Right renal pelvis (tissue), 4 donors: Measurements from ENCODE around the gene PSG11. TPM values are rescaled to one million over a fixed set of nuclear protein-coding genes. Genes with fewer than 3 reads are reported as not detected.
"Not testable (repeated sequence)": the region's sequence is repeated elsewhere in the genome, so short reads cannot be mapped to it uniquely, and the experiment has no call there.

Experiments
- DNase-seq, 4 donors: peaks; one replicate each; pipeline ENCODE4 v3.0.0-alpha.2; 2013; ENCODE audit warnings: low read depth in 4 of 4, low spot score in 3 of 4, missing footprints in 1 of 4
- polyA plus RNA-seq, 4 donors: library from polyadenylated mRNA; unstranded; fragments of 120-200 nt; gene quantifications; one replicate each; pipeline ENCODE4 v1.2.1, GENCODE V29; 2013; ENCODE audit not compliant: insufficient read length in 4 of 4

PSG11 gene
- polyA plus RNA-seq, 4 donors: 0.08 TPM; not detected in 3

GRCh38 chr19:42989851-42990250 lies 36.4 kb downstream of the PSG11 start:
- DNase-seq: no peak

- not testable (repeated sequence) for DNase-seq
Observed at GRCh38 chr19:42989186-42989585, 37.1 kb downstream of the PSG11 start.

- DNase-seq: not testable (repeated sequence)
Observed at GRCh38 chr19:42988206-42988605, 38.1 kb downstream of the PSG11 start.

GRCh38 chr19:42985588-42985987 lies 40.7 kb downstream of the PSG11 start:
- DNase-seq: no peak

- not testable (repeated sequence) for DNase-seq
Observed at GRCh38 chr19:42982111-42982510, 44.2 kb downstream of the PSG11 start.

GRCh38 chr19:42971451-42971850 lies 54.8 kb downstream of the PSG11 start:
- not testable (repeated sequence) for DNase-seq

GRCh38 chr19:42965176-42965575 lies 61.1 kb downstream of the PSG11 start:
- no peak for DNase-seq

- DNase-seq: no peak
Observed at GRCh38 chr19:42961119-42961518, 65.2 kb downstream of the PSG11 start.

Other genes with a start within 250 kb of the PSG11 start
- gene PSG1, start 146.8 kb downstream of the PSG11 start, polyA plus RNA-seq: under 1 TPM in 2 of 4 donors, not detected in 2; 0.10 to 0.86 TPM
- under 1 TPM in 2 of 4 donors, not detected in 2; 0.15 to 0.18 TPM for gene PSG6, start 108.6 kb downstream of the PSG11 start, polyA plus RNA-seq
- gene PSG7, start 89.3 kb downstream of the PSG11 start, polyA plus RNA-seq: not detected
- under 1 TPM in 2 of 4 donors, not detected in 2; 0.12 to 0.13 TPM for gene PSG2, start 56.2 kb upstream of the PSG11 start, polyA plus RNA-seq
- under 1 TPM in 1 of 4 donors, not detected in 3; 0.21 TPM for gene PSG5, start 160.1 kb upstream of the PSG11 start, polyA plus RNA-seq
- under 1 TPM in 2 of 4 donors, not detected in 2; 0.09 to 0.15 TPM for gene PSG4, start 179.2 kb upstream of the PSG11 start, polyA plus RNA-seq
- not detected for gene PSG9, start 243.1 kb upstream of the PSG11 start, polyA plus RNA-seq